Right cardiac atrium (tissue), 5 donors: ENCODE results near the gene RRAGD. TPM values are rescaled to one million over a fixed set of nuclear protein-coding genes. Genes with fewer than 3 reads are reported as not detected.

Experiments
- ATAC-seq, 2 donors: fragments of 200-7000 bp; cut with Tn5 transposase; one replicate each; pipeline versions ENCODE4 v1.8.0 to v1.9.1; 2020; ENCODE audit warnings: moderate library complexity in 2 of 2, mild to moderate bottlenecking in 1 of 2
- DNase-seq, 3 donors: peaks; one replicate each; pipeline ENCODE4 v3.0.0-alpha.2; 2020
- H3K27ac ChIP-seq: one replicate; pipeline ENCODE4 v1.5.1; 2013; ENCODE audit warnings: mild to moderate bottlenecking, low read length, control low read depth, moderate library complexity
- H3K27me3 ChIP-seq: one replicate; pipeline ENCODE4 v1.6.1; 2013; ENCODE audit not compliant: control insufficient read depth, insufficient read depth
- H3K4me1 ChIP-seq: one replicate; pipeline ENCODE4 v1.6.1; 2013; ENCODE audit warnings: low read length; ENCODE audit not compliant: control insufficient read depth, insufficient read depth
- H3K4me3 ChIP-seq: one replicate; pipeline ENCODE4 v1.5.1; 2013; ENCODE audit warnings: low read length, control low read depth
- H3K9me3 ChIP-seq: one replicate; pipeline ENCODE4 v1.6.1; 2013; ENCODE audit warnings: low read length; ENCODE audit not compliant: control insufficient read depth
- WGBS: extraction: QIAGEN DNeasy Blood & Tissue Kit; methylation state at CpG from one replicate; pipeline ENCODE4 v1.1.7; 2013; 5-methylcytosine and 5-hydroxymethylcytosine counted together
- intact Hi-C, 4 donors: fragments of 100-400 bp; cut with DNase I; formaldehyde crosslinking; loops; one replicate each; pipeline versions ENCODE4 v1.11.0 to v1.14.0; 2022 to 2023
- polyA plus RNA-seq: library from polyadenylated mRNA; stranded (reverse); fragments of 200-250 nt; gene quantifications from one replicate; pipeline ENCODE4 v1.2.3, GENCODE V29; 2013
- total RNA-seq, 4 donors: library from RNA; stranded (reverse); fragmentation: NEBNext Ultra II Directional; extraction: Animal tissue kit (Norgen Biotek cat#: 25700); gene quantifications; one replicate each; pipeline ENCODE4 v1.2.1, GENCODE V29; 2021
- donor health status: healthy with polysubstance abuse.
- donor health status: DM: no; HTN: yes; CAD: no.
- donor health status: DM: no; HTN: no; CAD: no.
- donor health status: DM: no; HTN: yes; CAD: no; lungs with severe emphysema.
- donor health status: DM: yes; HTN: yes; CAD: no.

RRAGD gene
- total and polyA plus RNA-seq, 5 donors = 57.2 to 154 (median 109) TPM

DNA sequence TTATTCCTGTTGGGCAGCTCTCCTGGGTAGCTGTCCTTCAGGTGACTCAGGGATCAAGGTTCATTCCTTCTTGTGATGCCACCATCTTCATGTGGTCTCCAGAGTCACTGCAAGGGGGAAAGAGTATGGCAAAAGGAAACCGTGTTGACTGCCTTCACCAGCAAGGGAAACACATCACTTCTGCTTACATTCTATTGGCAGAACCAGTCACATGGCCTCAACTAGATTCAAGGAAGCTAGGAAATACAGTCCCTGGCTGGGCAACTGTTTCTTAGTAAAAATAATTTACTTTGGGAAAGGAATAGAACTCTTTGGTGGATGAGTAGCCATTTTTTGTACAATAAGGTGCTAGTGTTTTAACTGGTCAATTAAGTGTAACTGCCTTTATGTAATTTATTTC lies 26.2 kb upstream of the RRAGD start:
- DNase-seq = no peak
- no peak for ATAC-seq
- Histone ChIP-seq H3K27me3 (no peaks in the 10 kb centered on the region), H3K9me3 (no peaks in the 10 kb centered on the region), H3K4me1 (no peaks in the 10 kb centered on the region), H3K27ac (no peak overlapping the region), H3K4me3 (no peak overlapping the region)
- WGBS = 67% methylated on average over 1 of the region's 1 CpG
- intact Hi-C loops = no loop called here

- ATAC-seq = no peak
- no peak for DNase-seq
- Histone ChIP-seq H3K4me3 (no peak overlapping the region), H3K4me1 (no peaks in the 10 kb centered on the region), H3K27ac (no peak overlapping the region), H3K27me3 (no peaks in the 10 kb centered on the region), H3K9me3 (no peaks in the 10 kb centered on the region)
- WGBS = 28% methylated on average over 2 of the region's 2 CpGs
- intact Hi-C loops = no loop called here
These were observed 24.2 kb upstream of the RRAGD start for GRCh38 chr6:89436226-89436625.

- no peaks in the 10 kb centered on the region for H3K9me3 ChIP-seq
- H3K4me1 ChIP-seq = no peaks in the 10 kb centered on the region
- H3K27me3 ChIP-seq = no peaks in the 10 kb centered on the region
- no peak overlapping the region for H3K4me3 ChIP-seq
- no peak for DNase-seq
- intact Hi-C loops = loop anchor here in 3 of 4 donors (5.0 kb wide), 2 partner anchors 172 to 177 kb away; no protein-coding TSS in a partner anchor
- H3K27ac ChIP-seq = no peak overlapping the region
- no peak for ATAC-seq
- WGBS = 85% methylated on average over 4 of the region's 4 CpGs
These were observed 22.9 kb upstream of the RRAGD start for GRCh38 chr6:89434954-89435353.

- Histone ChIP-seq H3K27ac (no peak overlapping the region), H3K27me3 (no peaks in the 10 kb centered on the region), H3K4me3 (peak overlapping the region; percentile 81), H3K4me1 (no peaks in the 10 kb centered on the region), H3K9me3 (no peaks in the 10 kb centered on the region)
- no peak for ATAC-seq
- WGBS = 90% methylated on average over 3 of the region's 3 CpGs
- intact Hi-C loops = loop anchor here in 3 of 4 donors (5.0 kb wide), 2 partner anchors 173 to 178 kb away; no protein-coding TSS in a partner anchor
- no peak for DNase-seq
These were observed 22.1 kb upstream of the RRAGD start for GRCh38 chr6:89434150-89434499.

DNA sequence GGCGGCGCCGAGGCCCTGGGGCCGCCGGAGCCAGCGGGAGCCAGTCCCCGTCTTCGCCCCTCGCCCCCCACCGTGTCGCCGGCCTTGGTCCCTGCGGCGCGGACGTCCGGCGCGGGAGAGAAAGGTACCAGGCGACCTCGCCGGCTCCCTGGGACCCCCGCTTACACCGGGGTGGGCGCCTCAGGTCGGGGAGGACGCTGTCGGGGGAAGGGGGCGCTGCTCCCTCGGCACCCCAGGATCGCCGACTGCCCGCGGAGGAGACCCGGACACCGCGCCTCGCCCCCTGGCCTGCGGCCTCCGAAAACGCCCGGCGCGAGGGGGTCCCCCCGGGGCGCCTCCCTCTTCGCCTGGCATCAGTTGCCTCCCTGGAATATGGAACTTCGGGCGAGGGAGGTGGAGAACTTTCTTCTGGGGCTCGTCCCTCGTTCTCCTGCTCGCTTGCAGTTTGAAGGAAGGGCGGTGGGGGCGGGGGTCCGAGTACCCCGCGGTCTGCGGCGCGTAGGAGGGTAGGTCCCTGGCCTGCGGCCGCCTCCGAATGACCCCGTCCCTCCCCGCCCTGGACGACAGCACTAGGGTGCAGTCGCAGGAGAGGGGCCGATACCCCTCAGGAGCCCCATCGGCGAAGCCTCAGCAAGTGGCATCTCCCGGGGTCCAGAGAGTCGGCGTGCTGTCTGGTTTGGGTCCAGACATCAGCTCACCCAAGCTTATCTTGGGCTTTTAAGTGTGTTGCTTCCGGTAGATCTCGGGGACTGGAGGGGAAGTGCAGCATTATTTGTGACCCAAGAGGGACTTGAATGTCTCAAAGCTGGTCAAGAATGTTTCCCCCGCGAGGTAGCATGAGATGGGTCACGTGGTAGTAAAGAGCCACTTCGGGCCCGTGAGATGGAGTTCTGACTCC lies 21.4 kb upstream of the RRAGD start:
- H3K9me3 ChIP-seq = no peaks in the 10 kb centered on the region
- H3K27me3 ChIP-seq = no peaks in the 10 kb centered on the region
- DNase-seq (peak; percentile 16 to 67 (median 61)), ATAC-seq (peak; percentile 38 to 44)
- H3K4me3 ChIP-seq = peak overlapping the region; percentile 81
- no peaks in the 10 kb centered on the region for H3K4me1 ChIP-seq
- WGBS = 1% methylated on average over 80 of the region's 80 CpGs
- intact Hi-C loops = loop anchor here (2.0 to 5.0 kb wide), 3 partner anchors 173 to 179 kb away; no protein-coding TSS in a partner anchor
- H3K27ac ChIP-seq = no peak overlapping the region

- under 1% methylated on average over 38 of the region's 38 CpGs for WGBS
- Histone ChIP-seq H3K4me3 (peak within 1 kb of the TSS; percentile 81), H3K9me3 (no peaks in the 10 kb centered on the region), H3K4me1 (no peaks in the 10 kb centered on the region), H3K27me3 (no peaks in the 10 kb centered on the region), H3K27ac (no peak within 1 kb of the TSS)
- DNase-seq (peak; percentile 78 to 94 (median 92)), ATAC-seq (peak; percentile 97 to 98)
- intact Hi-C loops = loop anchor here (2.0 to 5.0 kb wide), 3 partner anchors 174 to 179 kb away; no protein-coding TSS in a partner anchor
These were observed 20.8 kb upstream of the RRAGD start, which contains the start of gene ANKRD6 for GRCh38 chr6:89432875-89433251. ANKRD6 (plus strand) TSS chr6:89433152; CDS start chr6:89566977, 133,825 bp downstream.

GRCh38 chr6:89430201-89430962 lies 18.3 kb upstream of the RRAGD start:
- Histone ChIP-seq H3K27me3 (no peaks in the 10 kb centered on the region), H3K4me1 (no peaks in the 10 kb centered on the region), H3K9me3 (no peaks in the 10 kb centered on the region), H3K4me3 (no peak overlapping the region), H3K27ac (no peak overlapping the region)
- ATAC-seq = no peak
- intact Hi-C loops = loop anchor here in 3 of 4 donors (5.0 kb wide), 2 partner anchors 177 to 182 kb away; no protein-coding TSS in a partner anchor
- no peak for DNase-seq
- 37% methylated on average over 7 of the region's 7 CpGs for WGBS

GRCh38 chr6:89416796-89417195 lies 4.7 kb upstream of the RRAGD start:
- intact Hi-C loops = no loop called here
- Histone ChIP-seq H3K27ac (no peak overlapping the region), H3K9me3 (no peaks in the 10 kb centered on the region), H3K4me1 (peaks cover 2% of the 10 kb centered on the region), H3K4me3 (no peak overlapping the region), H3K27me3 (no peaks in the 10 kb centered on the region)
- DNase-seq (no peak), ATAC-seq (no peak)
- WGBS = 95% methylated on average over 1 of the region's 1 CpG

GRCh38 chr6:89415185-89415584 lies 3.1 kb upstream of the RRAGD start:
- H3K4me3 ChIP-seq = no peak overlapping the region
- no peak for DNase-seq
- H3K27me3 ChIP-seq = no peaks in the 10 kb centered on the region
- intact Hi-C loops = no loop called here
- ATAC-seq = no peak
- no peaks in the 10 kb centered on the region for H3K9me3 ChIP-seq
- 92% methylated on average over 2 of the region's 2 CpGs for WGBS
- peaks cover 2% of the 10 kb centered on the region for H3K4me1 ChIP-seq
- no peak overlapping the region for H3K27ac ChIP-seq

GRCh38 chr6:89414215-89414614 lies 2.1 kb upstream of the RRAGD start:
- 33% methylated on average over 2 of the region's 2 CpGs for WGBS
- ATAC-seq = no peak
- Histone ChIP-seq H3K27ac (no peak overlapping the region), H3K9me3 (no peaks in the 10 kb centered on the region), H3K27me3 (no peaks in the 10 kb centered on the region), H3K4me3 (no peak overlapping the region), H3K4me1 (peaks cover 2% of the 10 kb centered on the region)
- intact Hi-C loops = no loop called here
- no peak for DNase-seq

DNA sequence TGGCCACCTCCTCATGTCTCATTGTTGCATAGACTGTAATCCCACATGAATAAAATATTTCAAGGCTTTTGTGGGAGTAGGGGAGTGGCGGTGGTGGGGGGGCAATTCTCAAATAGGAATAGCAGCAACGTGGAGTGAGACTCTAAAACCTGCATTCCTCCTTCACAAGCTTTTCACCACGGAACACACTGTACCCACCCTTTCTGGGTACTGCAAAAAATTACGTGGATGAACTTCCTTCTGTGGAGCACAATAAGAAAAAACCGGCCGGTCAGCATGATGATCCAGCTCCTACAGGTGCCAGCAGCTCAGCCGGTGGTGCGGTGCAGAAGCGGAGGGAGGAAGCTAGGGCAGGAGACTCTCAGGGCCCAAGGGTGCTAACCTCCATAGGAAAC lies 930 bp upstream of the RRAGD start:
- Histone ChIP-seq H3K27me3 (no peaks in the 10 kb centered on the region), H3K27ac (no peak overlapping the region), H3K9me3 (no peaks in the 10 kb centered on the region), H3K4me1 (peaks cover 2% of the 10 kb centered on the region), H3K4me3 (peak overlapping the region; percentile 89)
- WGBS = 18% methylated on average over 9 of the region's 9 CpGs
- DNase-seq (peak in 1 of 3 donors; percentile 56), ATAC-seq (peak in 1 of 2 donors; percentile 2)
- intact Hi-C loops = no loop called here
